ENCODE measurements around the gene SSTR5.

Gene SSTR5

GRCh38 chr16:1102333-1102700 lies 29.8 kb downstream of the SSTR5 start:
- Histone ChIP-seq H3K9me3 (ENCODE audit: severe bottlenecking) (no peaks in the 10 kb centered on the region), H3K4me3 (ENCODE audit: low read depth, low read length) (no peak overlapping the region), H3K27me3 (ENCODE audit: insufficient read depth, low read depth, severe bottlenecking) (no peaks in the 10 kb centered on the region), H3K27ac (no peak overlapping the region), H3K36me3 (no peaks in the 10 kb centered on the region)
- no peak for TF ChIP-seq CTCF (IDR thresholded peaks at IDR 0.05; ENCODE audit: low read depth, low read length)
- no peak for DNase-seq

- Histone ChIP-seq H3K4me3 (ENCODE audit: low read depth, low read length) (peak overlapping the region; percentile 45), H3K27me3 (ENCODE audit: insufficient read depth, low read depth, severe bottlenecking) (no peaks in the 10 kb centered on the region)
- peak; percentile 74 for DNase-seq
Observed at GRCh38 chr16:1102921-1103635, 30.5 kb downstream of the SSTR5 start.

GRCh38 chr16:1103636-1103980 lies 31.1 kb downstream of the SSTR5 start:
- DNase-seq: no peak
- Histone ChIP-seq H3K9me3 (ENCODE audit: severe bottlenecking) (no peaks in the 10 kb centered on the region), H3K4me3 (ENCODE audit: low read depth, low read length) (no peak overlapping the region), H3K27ac (no peak overlapping the region), H3K27me3 (ENCODE audit: insufficient read depth, low read depth, severe bottlenecking) (no peaks in the 10 kb centered on the region), H3K36me3 (no peaks in the 10 kb centered on the region)
- TF ChIP-seq CTCF (IDR thresholded peaks at IDR 0.05; ENCODE audit: low read depth, low read length): no peak

More at GRCh38 chr16:1102921-1103635, 30.5 kb downstream of the SSTR5 start:
- peak overlapping the region; percentile 40; the same call in 1 of the 2 replicates for H3K27ac ChIP-seq
- TF ChIP-seq CTCF (IDR thresholded peaks at IDR 0.05; ENCODE audit: low read depth, low read length): peak; percentile 75
- H3K36me3 ChIP-seq: no peaks in the 10 kb centered on the region
- H3K9me3 ChIP-seq (ENCODE audit: severe bottlenecking): no peaks in the 10 kb centered on the region

- peak; percentile 78 for DNase-seq
- peak; percentile 98 for TF ChIP-seq CTCF (IDR thresholded peaks at IDR 0.05; ENCODE audit: low read depth, low read length)
- H3K27ac ChIP-seq: no peak overlapping the region
- H3K4me3 ChIP-seq (ENCODE audit: low read depth, low read length): no peak overlapping the region
- H3K9me3 ChIP-seq (ENCODE audit: severe bottlenecking): no peaks in the 10 kb centered on the region
- no peaks in the 10 kb centered on the region for H3K27me3 ChIP-seq (ENCODE audit: insufficient read depth, low read depth, severe bottlenecking)
- no peaks in the 10 kb centered on the region for H3K36me3 ChIP-seq
Observed at GRCh38 chr16:1105888-1106620, 33.5 kb downstream of the SSTR5 start.

- no peak for TF ChIP-seq CTCF (IDR thresholded peaks at IDR 0.05; ENCODE audit: low read depth, low read length)
- no peaks in the 10 kb centered on the region for H3K9me3 ChIP-seq (ENCODE audit: severe bottlenecking)
- H3K27me3 ChIP-seq (ENCODE audit: insufficient read depth, low read depth, severe bottlenecking): no peaks in the 10 kb centered on the region
- H3K27ac ChIP-seq: no peak overlapping the region
- H3K36me3 ChIP-seq: no peaks in the 10 kb centered on the region
- H3K4me3 ChIP-seq (ENCODE audit: low read depth, low read length): no peak overlapping the region
- DNase-seq: no peak
Observed at GRCh38 chr16:1106659-1107058, 34.1 kb downstream of the SSTR5 start.

All from WERI-Rb-1 (cell line).